ENCODE measurements around the gene EMC7.
A peak's percentile ranks its signal among the peaks of the same experiment; 100 is the strongest.

Gene EMC7

GRCh38 chr15:34038023-34038870, 63.4 kb downstream of the EMC7 start:
- Mint-ChIP-seq H3K27me3 (no peaks in the 10 kb centered on the region), H3K36me3 (ENCODE audit: low read depth) (no peaks in the 10 kb centered on the region), H3K9me3 (no peaks in the 10 kb centered on the region), H3K27ac (peak overlapping the region; percentile 93), H3K4me3 (peak overlapping the region; percentile 90), H3K4me1 (ENCODE audit: low read depth) (peaks cover 21% of the 10 kb centered on the region)
